ENCODE data around the gene MUSTN1.

- TF ChIP-seq SUZ12 (IDR thresholded peaks at IDR 0.05; ENCODE audit: extremely low read depth, insufficient read depth, insufficient read length): no peak
- TF ChIP-seq ZNF274 (IDR thresholded peaks at IDR 0.05; ENCODE audit: low read depth, low read length): no peak
- TF ChIP-seq YY1 (IDR thresholded peaks at IDR 0.05; ENCODE audit: insufficient read depth, insufficient read length): no peak
Measured at GRCh38 chr3:52880474-52880873, 45.7 kb upstream of the MUSTN1 start.

All from NT2/D1 (cell line).